DMS153 treated with DMSO at 0.1 percent for 48 hours (cell line): Measurements from ENCODE around the gene STMND1.

ENCODE experiments used
- DNase-seq: peaks from one replicate; lab custom pipeline; 2025; ENCODE audit not compliant: unreplicated experiment; lab: John Stamatoyannopoulos, UW

Gene STMND1

DNA sequence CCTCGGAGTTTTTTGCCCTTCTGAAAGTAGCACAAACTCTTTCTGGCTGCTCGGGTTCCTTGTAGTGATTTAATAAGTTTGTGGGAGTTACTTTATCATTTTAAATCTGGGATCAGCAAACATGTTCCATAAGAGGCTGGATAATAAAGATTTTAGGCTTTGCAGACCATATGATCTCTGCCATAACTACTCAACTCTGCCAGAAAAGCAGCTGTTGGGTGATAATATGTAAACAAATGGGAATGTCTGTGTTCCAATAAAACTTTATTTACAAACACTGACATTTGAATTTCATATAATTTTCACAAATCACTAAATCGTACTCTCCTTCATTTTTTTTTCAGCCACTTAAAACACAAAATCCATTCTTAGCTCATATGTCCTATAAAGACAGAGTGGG, 3.9 kb upstream of the STMND1 start:
- DNase-seq, result no peak

DNA sequence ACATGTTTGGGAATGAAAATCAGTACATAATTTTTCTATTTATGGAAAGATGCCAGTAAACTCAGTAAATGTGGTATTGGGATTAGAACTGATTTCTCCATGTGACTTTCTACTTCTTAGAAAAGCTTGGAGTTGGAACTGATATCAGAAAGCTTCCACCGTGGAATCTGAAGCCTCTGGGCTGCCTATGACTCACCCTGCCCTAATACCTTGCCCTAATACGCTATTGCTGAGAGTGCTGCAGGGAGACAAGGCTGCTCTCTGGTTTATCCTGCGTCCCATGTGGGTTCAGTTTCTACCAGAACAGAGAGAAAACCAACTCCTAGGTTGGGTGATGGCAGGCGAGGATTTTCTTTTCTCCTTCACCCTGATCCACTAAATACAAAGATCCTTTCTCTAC, 3.3 kb upstream of the STMND1 start:
- no peak for DNase-seq

DNA sequence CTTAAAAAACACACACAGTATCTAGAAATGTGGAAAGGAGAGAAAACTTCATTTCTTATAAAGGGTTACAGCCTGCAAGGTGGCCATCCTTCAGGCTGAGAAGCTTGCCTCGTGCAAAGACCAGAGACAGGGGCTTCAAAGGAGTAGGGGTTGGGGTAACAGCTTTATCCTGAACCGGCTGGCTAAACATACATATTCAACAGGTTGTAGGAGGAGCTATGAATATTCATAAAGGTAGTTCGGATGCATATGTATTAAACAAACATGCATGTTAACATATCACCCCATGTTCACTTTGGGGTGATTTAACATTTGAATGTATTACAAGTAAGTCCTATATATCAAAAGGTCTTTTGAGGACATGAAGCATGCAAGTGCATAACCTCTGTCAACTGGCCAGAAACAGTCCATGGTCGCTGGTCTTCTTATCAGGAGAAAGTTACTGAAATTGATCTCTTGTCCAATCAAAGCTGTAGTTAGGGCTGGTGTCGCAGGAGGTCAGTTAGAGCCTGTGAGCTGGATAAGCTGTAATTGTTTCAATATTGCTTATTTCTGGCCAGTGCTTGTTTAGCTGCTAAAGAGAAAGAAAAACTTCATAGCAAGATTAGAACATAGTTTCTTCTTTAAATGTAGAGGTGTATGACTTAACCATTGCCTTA, 2.3 kb upstream of the STMND1 start:
- no peak for DNase-seq

DNA sequence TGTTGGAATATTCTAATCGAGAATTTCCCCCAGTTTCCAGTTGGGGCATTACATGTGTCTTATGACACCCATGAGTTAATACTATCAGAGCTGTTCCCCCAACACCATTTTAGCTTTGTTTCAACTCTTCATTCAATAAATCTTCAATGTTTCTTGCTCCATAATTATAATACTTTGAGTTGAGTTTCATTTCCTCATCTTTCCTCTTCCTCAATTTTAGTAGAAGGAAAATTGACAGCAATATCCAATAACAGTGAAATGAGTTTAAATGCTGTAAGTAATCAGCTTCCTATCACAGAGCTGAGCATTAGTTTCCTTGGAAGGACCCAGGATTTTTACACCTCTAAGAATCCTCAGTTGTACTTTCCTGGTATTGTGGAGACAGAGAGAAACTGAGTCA, 1.0 kb upstream of the STMND1 start:
- no peak for DNase-seq

DNA sequence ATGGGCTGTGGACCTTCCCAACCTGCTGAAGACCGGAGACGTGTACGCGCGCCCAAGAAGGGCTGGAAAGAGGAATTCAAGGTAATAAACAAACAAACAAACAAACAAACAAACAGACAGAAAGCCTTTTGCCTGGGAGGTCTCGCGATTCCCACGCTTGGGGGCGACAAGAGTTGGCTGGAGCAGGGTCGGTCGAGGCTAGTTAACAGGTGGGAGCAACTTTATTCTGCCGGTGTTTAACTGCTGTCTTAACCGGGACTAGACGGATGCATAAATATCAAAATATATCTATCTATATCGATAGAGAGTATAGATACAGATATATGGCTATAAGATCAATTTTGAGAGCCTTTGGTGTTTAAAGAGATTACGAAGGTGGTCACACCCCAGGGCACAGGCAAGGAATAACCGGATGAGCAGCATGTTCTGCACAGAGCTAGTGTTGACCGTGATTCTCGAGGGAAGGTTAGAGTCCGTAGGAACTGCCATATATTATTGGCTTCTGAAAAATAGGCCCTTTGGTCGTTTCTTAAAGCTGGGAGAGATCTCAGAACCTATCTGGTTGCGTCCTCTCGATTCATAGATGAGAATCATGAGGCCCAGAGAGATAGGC, 514 bp downstream of the STMND1 start:
- no peak for DNase-seq

DNA sequence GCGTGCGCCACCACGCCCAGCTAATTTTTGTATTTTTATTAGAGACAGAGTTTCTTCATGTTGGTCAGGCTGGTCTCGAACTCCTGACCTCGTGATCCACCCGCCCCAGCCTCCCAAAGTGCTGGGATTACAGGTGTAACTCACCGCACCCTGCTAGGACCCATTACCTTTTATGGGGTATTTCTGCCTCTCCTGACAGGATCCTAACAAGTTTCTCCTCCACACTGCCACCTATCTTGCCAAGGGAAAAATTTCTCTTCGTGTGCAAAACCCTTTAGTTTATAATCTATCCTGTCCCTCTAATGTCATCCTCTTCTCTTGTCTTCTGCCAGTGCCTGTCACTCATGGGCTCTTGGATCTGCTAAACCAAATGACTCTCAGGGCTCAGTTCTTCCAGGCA, 1.9 kb downstream of the STMND1 start:
- DNase-seq, result no peak

DNA sequence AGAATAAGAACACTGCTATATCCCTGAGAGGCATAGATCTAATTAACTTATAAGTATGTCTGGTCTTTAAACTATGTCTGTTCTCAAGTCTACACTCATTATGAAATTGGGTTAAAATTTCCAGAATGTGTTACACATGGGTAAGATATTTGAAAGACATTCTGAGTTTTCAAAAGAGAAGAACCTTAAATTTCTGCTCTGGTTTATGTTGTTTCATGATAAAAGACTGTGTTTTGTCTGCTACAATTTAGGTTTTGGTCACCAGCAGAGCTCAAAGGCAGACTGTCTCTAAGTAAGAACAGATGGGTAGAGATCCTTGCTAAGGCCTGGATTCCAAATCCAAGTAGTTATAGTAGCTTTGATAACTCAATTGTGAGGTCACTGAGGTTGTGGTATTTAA, 6.0 kb downstream of the STMND1 start:
- no peak for DNase-seq

DNA sequence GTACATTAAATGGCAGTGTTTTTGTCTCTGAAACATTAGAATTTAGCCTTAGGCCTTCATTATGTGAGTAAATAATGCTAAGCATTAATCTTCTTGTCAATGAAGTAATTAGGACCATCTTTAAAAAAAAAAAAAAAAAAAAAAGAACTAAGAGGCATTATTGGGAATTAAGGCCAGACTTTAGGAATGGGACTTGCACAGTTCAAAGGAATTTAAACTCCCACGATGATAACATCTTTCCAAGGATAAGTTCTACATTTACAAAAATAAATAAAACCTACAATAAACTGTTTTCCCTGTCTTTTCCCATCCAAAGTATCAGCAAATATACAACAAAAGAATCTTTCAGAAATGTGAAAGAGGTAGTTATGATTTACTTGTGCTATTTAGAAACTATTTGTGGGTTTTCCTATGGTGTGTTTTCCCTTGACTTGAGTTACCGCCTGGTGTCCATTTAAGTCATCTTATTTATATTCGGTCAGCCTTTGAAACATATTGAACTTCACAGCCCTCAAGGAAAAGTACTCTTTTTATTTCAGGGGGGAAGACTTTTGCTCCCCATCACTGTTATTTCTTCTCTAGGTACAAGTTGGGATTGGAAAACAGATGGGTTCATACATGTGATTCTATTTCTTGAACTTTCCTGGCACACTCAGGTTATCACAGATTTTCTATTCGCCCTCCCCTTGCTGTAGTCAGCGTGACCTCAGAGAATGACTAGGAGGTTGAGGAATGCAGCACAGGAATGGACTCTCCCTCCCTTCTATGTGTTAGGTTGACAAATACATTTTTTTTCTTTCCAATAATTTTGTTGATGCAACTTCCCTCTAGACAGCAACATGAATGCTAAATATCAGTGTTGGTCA, 13.6 kb downstream of the STMND1 start:
- no peak for DNase-seq

DNA sequence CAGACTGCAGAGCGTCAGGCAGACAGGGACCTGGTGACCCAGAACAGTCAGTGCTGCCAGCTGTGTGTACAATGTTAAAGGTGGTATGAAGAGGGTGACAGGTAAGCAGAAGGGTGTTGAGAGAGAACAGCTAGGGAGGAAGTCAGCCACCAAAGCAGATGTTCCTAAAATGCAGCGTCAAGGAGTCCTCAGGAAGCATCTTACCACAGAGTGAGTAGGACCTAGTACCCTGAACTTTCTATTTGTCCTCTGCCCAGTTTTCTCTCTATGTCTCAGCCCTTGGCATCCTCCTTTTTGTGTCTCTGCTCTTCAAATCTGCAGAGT, 14.2 kb downstream of the STMND1 start:
- no peak for DNase-seq

DNA sequence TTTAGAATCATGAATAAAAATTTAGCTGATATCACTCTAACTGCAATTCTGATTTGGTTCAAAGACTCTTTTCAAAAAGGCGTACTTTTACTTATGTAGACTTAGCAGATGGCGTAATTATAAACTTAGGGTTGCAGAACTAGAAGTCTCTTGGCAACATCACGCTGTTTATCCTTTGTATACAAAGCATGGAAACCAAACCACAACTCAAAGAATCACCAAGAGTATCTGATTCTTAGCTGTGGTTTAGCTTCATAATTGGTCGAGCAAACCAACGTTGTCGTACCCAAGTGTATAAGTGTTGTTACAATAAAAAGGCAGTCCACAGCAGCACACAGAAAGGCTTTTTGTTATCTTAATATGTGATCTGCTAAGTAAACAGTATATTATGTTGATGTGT, 18.2 kb downstream of the STMND1 start:
- no peak for DNase-seq

DNA sequence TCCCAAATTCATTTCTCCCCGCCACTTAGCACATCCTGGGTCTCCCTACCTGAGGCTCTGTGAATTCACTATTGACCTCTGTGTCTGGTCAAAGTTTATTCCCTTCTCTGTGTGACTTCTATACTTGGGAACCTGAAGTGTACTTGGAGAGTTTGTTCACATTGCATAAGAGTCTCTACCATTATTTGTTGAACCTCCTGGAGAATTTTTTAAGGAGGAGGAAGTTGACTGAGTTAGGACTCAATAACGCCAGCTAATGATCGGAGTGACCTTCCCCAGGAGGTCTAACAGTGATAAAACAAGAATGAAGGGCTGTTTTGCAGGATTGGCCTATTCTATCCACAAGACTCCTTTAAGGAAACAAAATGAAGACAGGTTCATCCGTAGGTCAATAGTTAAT, 23.6 kb downstream of the STMND1 start:
- DNase-seq, result no peak

DNA sequence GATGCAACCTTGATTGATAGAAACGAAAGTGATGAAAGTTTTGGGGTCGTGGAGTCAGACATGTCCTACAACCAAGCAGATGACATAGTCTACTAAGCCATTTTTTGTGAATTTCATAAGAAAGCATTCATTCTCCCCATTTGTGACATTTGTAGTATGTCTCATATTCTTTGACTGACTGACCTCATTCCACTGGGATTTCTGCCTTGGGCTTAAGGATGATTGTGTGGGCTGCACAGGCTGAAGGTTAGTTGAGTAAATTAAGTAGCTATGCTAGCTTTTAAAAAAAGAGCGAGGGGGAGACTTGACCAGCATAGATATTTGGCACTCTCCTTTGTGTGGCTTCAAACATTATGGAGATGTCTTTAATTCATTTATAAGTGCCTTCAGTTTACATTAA, 28.9 kb downstream of the STMND1 start:
- DNase-seq, result no peak

DNA sequence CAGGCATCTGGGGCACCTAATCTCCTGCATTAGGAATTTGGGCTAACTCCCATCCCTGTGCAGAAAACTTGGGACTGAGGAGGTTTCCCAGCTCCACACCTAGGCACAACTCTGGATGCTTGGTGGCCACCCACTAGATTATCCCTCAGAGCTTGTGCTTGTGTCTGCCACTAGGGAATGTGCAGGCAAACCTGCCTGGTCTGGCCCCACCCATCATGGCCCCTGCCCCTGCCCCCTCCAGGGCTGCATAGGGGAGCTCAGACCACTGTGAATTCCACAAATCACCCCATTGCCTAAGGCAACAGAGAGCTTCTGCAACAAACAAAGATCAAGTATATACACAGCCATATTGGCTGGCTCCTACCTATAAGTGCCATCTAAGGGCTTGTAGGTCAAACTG, 31.1 kb downstream of the STMND1 start:
- DNase-seq, result no peak

DNA sequence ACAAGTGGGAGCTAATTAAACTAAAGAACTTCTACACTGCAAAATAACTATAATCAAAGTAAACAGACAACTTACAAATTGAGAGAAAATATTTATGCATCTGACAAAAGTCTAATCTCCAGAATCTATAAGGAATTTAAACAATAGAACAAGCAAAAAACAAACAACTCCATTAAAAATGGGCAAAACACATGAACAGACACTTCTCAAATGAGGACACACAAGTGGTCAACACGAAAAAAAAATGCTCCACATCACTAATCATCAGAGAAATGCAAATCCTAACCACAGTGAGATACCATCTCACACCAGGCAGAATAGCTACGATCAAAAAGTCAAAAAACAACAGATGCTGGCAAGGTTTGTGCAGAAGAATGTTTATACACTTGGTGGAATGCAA, 36.2 kb downstream of the STMND1 start:
- no peak for DNase-seq

DNA sequence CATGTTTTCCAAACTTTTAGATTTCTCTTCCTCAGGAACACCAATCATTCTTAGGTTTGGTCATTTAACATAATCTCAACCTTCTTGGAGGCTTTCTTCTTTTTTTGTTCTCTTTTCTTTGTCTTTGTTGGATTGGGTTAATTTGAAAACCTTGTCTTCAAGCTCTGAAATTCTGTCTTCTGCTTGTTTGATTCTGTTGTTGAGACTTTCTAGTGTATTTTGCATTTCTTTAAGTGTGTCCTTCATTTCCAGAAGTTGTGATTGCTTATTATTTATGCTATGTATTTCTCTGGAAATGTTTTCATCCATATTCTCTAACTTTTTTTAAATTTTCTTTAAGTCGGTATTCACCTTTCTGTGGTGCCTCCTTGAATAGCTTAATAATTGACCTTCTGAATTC, 42.2 kb downstream of the STMND1 start:
- no peak for DNase-seq

DNA sequence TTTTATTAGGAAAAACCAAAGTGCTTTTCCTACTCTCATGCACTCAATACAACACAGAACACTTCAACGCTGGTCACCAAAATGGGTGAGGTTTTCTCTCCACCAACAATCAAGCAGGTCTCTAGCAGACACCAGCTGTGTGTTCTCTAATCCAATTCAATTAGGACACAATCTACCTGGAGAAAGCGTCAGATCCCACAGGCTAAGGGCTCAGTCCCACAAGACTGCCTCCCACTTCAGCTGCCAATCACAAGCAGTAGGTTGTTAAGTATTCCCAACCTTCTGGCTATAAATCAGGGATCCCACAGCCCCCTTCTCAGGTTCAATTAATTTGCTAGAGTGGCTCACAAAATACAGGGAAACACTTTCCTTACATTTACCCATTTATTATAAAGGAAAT, 47.7 kb downstream of the STMND1 start:
- DNase-seq, result no peak

DNA sequence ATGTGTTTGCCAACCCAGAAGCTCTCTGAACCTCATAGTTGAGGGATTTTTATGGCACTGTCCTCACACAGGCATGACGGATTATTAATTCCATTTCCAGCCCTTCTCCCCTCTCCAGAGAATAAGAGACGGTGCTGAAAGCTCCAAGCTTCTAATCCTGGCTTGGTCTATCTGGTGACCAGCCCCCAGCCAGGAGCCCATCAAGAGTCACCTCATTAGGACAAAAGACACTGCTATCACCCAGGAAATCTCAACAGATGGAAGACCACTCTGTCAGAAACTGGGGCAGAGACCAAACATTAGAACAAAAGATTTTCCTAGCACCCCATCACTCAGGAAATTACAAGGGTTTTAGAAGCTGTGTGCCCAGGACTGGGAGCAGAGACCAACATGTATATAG, 48.2 kb downstream of the STMND1 start:
- no peak for DNase-seq

DNA sequence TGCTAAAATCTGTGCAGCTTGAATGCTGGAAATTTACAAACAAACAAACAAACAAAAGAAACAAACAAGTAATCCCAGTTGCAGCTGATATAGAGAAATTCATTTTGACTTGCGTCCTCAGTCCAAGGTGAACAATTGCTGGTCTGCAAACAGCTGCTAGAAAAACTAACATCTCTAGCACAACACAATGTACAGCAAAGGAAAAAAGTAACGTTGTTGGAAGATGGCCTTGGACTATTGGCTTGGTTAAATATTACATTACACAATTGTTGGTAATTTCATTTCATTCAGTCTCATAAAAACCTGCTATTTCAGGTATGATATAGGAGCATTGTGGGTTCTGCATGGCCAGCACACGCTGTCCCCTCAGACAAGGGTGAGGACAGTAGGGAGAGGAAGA, 50.0 kb downstream of the STMND1 start:
- DNase-seq, result no peak

DNA sequence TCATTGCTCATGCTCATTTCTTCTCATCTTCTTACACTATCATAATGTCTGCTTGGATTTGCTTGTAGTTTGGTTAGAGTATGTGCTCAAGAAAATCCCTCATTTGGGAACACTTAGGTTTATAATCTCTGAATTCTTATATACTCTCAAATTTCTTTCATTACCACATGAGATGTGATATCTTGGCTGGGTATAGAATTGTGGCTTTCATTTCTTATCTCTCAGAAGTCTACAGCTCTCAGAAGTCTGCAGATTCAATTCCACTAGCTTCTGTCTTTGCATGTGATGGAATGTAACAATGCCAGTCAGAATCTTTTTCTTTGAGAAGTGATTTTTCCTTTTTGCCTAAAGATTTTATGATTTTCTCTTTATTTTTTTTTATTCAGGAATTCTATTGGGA, 50.9 kb downstream of the STMND1 start:
- DNase-seq, result no peak

DNA sequence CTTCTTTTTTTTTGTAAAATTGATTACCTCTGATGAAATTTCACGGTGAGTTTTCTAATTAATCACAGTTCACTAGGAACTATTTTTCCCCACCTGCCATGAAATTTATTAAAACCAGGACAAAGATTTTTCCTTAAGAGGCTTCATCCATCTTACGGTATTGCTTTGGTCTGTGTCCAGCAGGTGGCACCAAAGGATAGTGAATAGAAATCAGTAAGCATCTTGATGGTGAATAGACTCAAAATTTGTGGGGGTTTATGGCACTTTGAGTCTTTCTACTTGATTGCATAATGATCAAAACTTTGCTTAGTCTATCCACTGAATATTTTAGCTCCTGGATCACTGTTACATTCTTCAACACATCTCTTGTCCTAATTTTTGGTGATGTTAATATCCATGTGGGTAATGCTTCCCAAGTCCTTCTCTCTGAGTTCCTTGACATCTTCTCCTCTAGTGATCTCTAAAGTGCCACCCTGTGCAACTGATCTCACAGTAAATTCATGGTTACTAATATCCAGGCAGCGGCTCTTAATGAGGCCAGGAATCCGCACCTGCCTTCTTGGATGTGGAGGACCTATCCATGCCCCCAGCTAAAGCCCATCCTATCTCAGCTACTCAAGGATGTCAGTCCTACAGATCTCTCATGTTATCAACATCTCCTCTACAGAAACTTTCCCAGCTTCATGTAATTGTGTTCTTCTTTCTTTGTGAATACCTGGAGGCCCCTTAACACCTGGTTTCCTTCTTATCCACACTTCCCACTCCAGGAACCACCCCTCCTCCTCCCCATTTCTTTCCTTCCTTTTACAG, 54.5 kb downstream of the STMND1 start:
- DNase-seq, result peak; percentile 18

DNA sequence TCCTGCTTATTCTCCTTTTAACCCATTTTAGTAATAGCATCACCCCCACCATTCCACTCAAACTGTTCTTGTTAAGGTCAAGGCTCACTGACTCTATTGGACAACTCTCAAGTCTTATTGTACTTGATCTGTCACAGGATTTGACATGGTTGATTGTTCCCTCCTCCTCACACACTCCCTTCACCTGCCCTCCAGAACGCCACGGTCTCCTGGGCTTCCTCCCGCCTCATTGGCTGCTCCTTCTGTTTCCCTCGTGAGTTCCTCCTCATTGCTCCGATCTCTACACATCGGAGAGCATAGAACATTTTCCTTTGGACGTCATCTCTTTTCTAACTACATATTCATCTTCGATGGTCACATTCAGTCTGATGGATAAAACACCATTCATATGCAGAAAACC, 55.1 kb downstream of the STMND1 start:
- DNase-seq, result no peak

DNA sequence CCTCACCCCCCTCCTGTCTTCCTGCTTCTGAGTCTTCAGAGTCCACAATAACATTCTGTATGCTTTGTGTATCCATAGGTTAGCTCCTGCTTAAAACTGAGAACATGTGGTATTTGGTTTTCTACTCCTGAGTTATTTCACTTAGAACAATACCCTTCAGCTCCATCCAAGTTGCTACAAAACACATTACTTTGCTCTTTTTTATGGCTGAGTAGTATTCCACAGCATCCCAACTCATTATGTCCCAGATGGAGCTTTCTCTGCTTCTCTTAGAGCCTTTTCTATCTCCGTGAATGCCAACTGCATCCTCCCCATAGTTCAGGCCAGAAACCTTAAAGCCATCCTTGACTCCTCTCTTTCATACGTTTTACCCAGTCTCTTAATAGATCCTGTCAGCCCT, 55.8 kb downstream of the STMND1 start:
- DNase-seq, result no peak
